ENCODE results near the gene CDH23. TPM values are rescaled to one million over a fixed set of nuclear protein-coding genes. Genes with fewer than 3 reads are reported as not detected.
A peak's percentile ranks its signal among the peaks of the same experiment; 100 is the strongest.

CDH23 gene
- total and polyA plus RNA-seq, 8 donors = 3.4 to 64.6 (median 9.9) TPM

GRCh38 chr10:71837098-71837827 is 440.5 kb downstream of the CDH23 start:
- 79 to 81% methylated on average over 17 of the region's 17 CpGs for WGBS, 2 donors
- TF ChIP-seq CTCF (IDR thresholded peaks at IDR 0.05) = no peak
- H3K9me3 ChIP-seq = no peaks in the 10 kb centered on the region
- intact Hi-C loops (cut with DNase I) = no loop called here
- H3K4me1 ChIP-seq = peaks cover 0 to 23% (median 9%) of the 10 kb centered on the region in 3 donors
- peak in 1 of 4 donors; percentile 26 for ATAC-seq
- no peak for FAIRE-seq
- DNase-seq = no peak
- H3K27ac ChIP-seq = peak overlapping the region in 2 of 4 donors; percentile 41 to 68
- peaks cover 0 to 1% (median 0%) of the 10 kb centered on the region in 3 donors for H3K36me3 ChIP-seq
- no peak overlapping the region for H3K4me3 ChIP-seq
- no peaks in the 10 kb centered on the region for H3K27me3 ChIP-seq

- FAIRE-seq (no peak), ATAC-seq (no peak), DNase-seq (no peak)
- H3K36me3 ChIP-seq = no peaks in the 10 kb centered on the region
- no peaks in the 10 kb centered on the region for H3K9me3 ChIP-seq
- WGBS, 2 donors = 70 to 79% methylated on average over 14 of the region's 14 CpGs
- no peak for TF ChIP-seq CTCF (IDR thresholded peaks at IDR 0.05)
- intact Hi-C loops (cut with DNase I) = no loop called here
- H3K4me3 ChIP-seq = no peak overlapping the region
- H3K27ac ChIP-seq = no peak overlapping the region
- peaks cover 0 to 31% (median 17%) of the 10 kb centered on the region in 3 donors for H3K4me1 ChIP-seq
- no peaks in the 10 kb centered on the region for H3K27me3 ChIP-seq
Observed at GRCh38 chr10:71838264-71839211, 441.8 kb downstream of the CDH23 start.

- H3K4me1 ChIP-seq = peaks cover 4 to 38% (median 29%) of the 10 kb centered on the region in 3 donors
- ATAC-seq (peak in 3 of 4 donors; percentile 39 to 59 (median 47)), DNase-seq (peak in 4 of 6 donors; percentile 55 to 60 (median 59))
Observed at GRCh38 chr10:71840177-71840957, 443.6 kb downstream of the CDH23 start.

GRCh38 chr10:71840958-71841335 is 444.2 kb downstream of the CDH23 start:
- intact Hi-C loops (cut with DNase I) = no loop called here

More at GRCh38 chr10:71840177-71840957, 443.6 kb downstream of the CDH23 start:
- no peak for TF ChIP-seq CTCF (IDR thresholded peaks at IDR 0.05)
- Histone ChIP-seq H3K36me3 (no peaks in the 10 kb centered on the region), H3K9me3 (no peaks in the 10 kb centered on the region), H3K27ac (no peak overlapping the region), H3K27me3 (no peaks in the 10 kb centered on the region), H3K4me3 (no peak overlapping the region)
- FAIRE-seq = no peak
- WGBS, 2 donors = 44 to 50% methylated on average over 6 of the region's 6 CpGs
- intact Hi-C loops (cut with DNase I) = no loop called here

More at GRCh38 chr10:71840958-71841335, 444.2 kb downstream of the CDH23 start:
- FAIRE-seq (no peak), DNase-seq (no peak), ATAC-seq (no peak)
- Histone ChIP-seq H3K27me3 (no peaks in the 10 kb centered on the region), H3K9me3 (no peaks in the 10 kb centered on the region), H3K27ac (no peak overlapping the region), H3K4me3 (no peak overlapping the region), H3K36me3 (no peaks in the 10 kb centered on the region), H3K4me1 (peaks cover 10 to 39% (median 35%) of the 10 kb centered on the region in 3 donors)
- no peak for TF ChIP-seq CTCF (IDR thresholded peaks at IDR 0.05)
- 59 to 73% methylated on average over 4 of the region's 4 CpGs for WGBS, 2 donors
